HG02623 (cell line): ENCODE measurements around the gene STUM.

Experiments used
- ATAC-seq: cut with Tn5 transposase; IDR thresholded peaks from one replicate; pipeline ENCODE4 v1.9.1; 2021; ENCODE audit warnings: moderate library complexity; ENCODE audit not compliant: unreplicated experiment

STUM gene

GRCh38 chr1:226532553-226532952 lies 16.0 kb upstream of the STUM start:
- ATAC-seq, result no peak

- no peak for ATAC-seq
Measured at GRCh38 chr1:226533220-226533619, 15.3 kb upstream of the STUM start.

- ATAC-seq, result no peak
Measured at GRCh38 chr1:226534098-226534497, 14.5 kb upstream of the STUM start.

- no peak for ATAC-seq
Measured at GRCh38 chr1:226534645-226535044, 13.9 kb upstream of the STUM start.

- ATAC-seq, result no peak
Measured at GRCh38 chr1:226535666-226536065, 12.9 kb upstream of the STUM start.

GRCh38 chr1:226541231-226541630 lies 7.3 kb upstream of the STUM start:
- no peak for ATAC-seq

GRCh38 chr1:226541631-226542622 lies 6.6 kb upstream of the STUM start:
- no peak for ATAC-seq

GRCh38 chr1:226542623-226543103 lies 5.9 kb upstream of the STUM start:
- ATAC-seq, result no peak

GRCh38 chr1:226545836-226546596 lies 2.5 kb upstream of the STUM start:
- no peak for ATAC-seq

GRCh38 chr1:226546926-226547325 lies 1.6 kb upstream of the STUM start:
- no peak for ATAC-seq

- ATAC-seq, result peak; percentile 67
Measured at GRCh38 chr1:226547754-226548191, 791 bp upstream of the STUM start.

- ATAC-seq, result no peak
Measured at GRCh38 chr1:226549094-226549936, 751 bp downstream of the STUM start.

- no peak for ATAC-seq
Measured at GRCh38 chr1:226549937-226550671, 1.5 kb downstream of the STUM start.

GRCh38 chr1:226550672-226551041 lies 2.1 kb downstream of the STUM start:
- ATAC-seq, result no peak

GRCh38 chr1:226551299-226551698 lies 2.7 kb downstream of the STUM start:
- ATAC-seq, result no peak

GRCh38 chr1:226552061-226552460 lies 3.5 kb downstream of the STUM start:
- no peak for ATAC-seq

GRCh38 chr1:226553266-226553923 lies 4.8 kb downstream of the STUM start:
- no peak for ATAC-seq

GRCh38 chr1:226553924-226554282 lies 5.3 kb downstream of the STUM start:
- ATAC-seq, result no peak

- ATAC-seq, result no peak
Measured at GRCh38 chr1:226555092-226555491, 6.5 kb downstream of the STUM start.

GRCh38 chr1:226557424-226557823 lies 8.9 kb downstream of the STUM start:
- no peak for ATAC-seq
